ENCODE results near the gene MFF.
"Not testable (repeated sequence)": the region's sequence is repeated elsewhere in the genome, so short reads cannot be mapped to it uniquely, and the experiment has no call there.

Gene MFF

GRCh38 chr2:227383686-227384085, 58.6 kb downstream of the MFF start:
- Histone ChIP-seq H3K36me3 (ENCODE audit: low read length) (no peaks in the 10 kb centered on the region), H3K27me3 (ENCODE audit: low read length) (no peaks in the 10 kb centered on the region), H3K79me2 (ENCODE audit: insufficient read depth, low read length) (no peaks in the 10 kb centered on the region), H3K4me2 (ENCODE audit: low read depth, low read length, poor library complexity, severe bottlenecking) (no peak overlapping the region), H3K9me2 (replicated peaks; ENCODE audit: insufficient read depth, low read length) (no peaks in the 10 kb centered on the region), H2AFZ (ENCODE audit: low read depth, low read length, severe bottlenecking) (no peak overlapping the region), H3K4me3 (ENCODE audit: insufficient read depth, low read length, poor library complexity, severe bottlenecking) (no peak overlapping the region), H3K9me3 (ENCODE audit: insufficient read depth, low read length) (no peaks in the 10 kb centered on the region), H4K20me1 (ENCODE audit: low read depth, low read length) (no peaks in the 10 kb centered on the region), H3F3A (ENCODE audit: insufficient read depth) (no peaks in the 10 kb centered on the region), H3K9ac (ENCODE audit: low read length) (no peak overlapping the region), H3K27ac (ENCODE audit: low read depth, low read length) (no peak overlapping the region)
- TF ChIP-seq, protein P1, sequence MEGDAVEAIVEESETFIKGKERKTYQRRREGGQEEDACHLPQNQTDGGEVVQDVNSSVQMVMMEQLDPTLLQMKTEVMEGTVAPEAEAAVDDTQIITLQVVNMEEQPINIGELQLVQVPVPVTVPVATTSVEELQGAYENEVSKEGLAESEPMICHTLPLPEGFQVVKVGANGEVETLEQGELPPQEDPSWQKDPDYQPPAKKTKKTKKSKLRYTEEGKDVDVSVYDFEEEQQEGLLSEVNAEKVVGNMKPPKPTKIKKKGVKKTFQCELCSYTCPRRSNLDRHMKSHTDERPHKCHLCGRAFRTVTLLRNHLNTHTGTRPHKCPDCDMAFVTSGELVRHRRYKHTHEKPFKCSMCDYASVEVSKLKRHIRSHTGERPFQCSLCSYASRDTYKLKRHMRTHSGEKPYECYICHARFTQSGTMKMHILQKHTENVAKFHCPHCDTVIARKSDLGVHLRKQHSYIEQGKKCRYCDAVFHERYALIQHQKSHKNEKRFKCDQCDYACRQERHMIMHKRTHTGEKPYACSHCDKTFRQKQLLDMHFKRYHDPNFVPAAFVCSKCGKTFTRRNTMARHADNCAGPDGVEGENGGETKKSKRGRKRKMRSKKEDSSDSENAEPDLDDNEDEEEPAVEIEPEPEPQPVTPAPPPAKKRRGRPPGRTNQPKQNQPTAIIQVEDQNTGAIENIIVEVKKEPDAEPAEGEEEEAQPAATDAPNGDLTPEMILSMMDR (IDR thresholded peaks at IDR 0.05; ENCODE audit: insufficient read depth, low read length, poor library complexity, severe bottlenecking): no peak
- no peak for TF ChIP-seq EZH2phosphoT487 (conservative IDR thresholded peaks at IDR 0.05; ENCODE audit: low read length)

DNA sequence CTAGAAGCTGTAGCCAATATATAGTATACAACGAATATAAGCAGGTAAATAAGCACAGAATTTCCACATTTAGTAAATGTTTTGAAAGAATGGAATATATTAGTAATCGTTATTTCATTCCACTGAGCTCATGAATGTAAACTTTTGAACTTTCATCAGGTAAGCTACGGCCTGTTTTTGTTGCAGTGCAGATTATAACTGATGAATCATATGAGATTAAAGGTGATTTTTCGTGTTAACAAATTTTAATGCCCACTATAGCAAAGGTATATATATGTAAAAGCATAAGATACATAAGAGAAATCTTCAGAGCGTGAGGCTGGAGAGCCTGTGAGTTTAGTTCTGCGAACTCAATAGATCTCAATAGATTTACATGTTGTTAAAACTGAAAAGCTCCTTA, 61.6 kb downstream of the MFF start:
- H3K4me3 ChIP-seq (ENCODE audit: insufficient read depth, low read length, poor library complexity, severe bottlenecking): no peak overlapping the region
- H4K20me1 ChIP-seq (ENCODE audit: low read depth, low read length): no peaks in the 10 kb centered on the region
- H3K27me3 ChIP-seq (ENCODE audit: low read length): no peaks in the 10 kb centered on the region
- H3K9me2 ChIP-seq (replicated peaks; ENCODE audit: insufficient read depth, low read length): no peaks in the 10 kb centered on the region
- no peak overlapping the region for H3K27ac ChIP-seq (ENCODE audit: low read depth, low read length)
- H3K9me3 ChIP-seq (ENCODE audit: insufficient read depth, low read length): no peaks in the 10 kb centered on the region
- H3K36me3 ChIP-seq (ENCODE audit: low read length): no peaks in the 10 kb centered on the region
- no peak for TF ChIP-seq EZH2phosphoT487 (conservative IDR thresholded peaks at IDR 0.05; ENCODE audit: low read length)
- TF ChIP-seq, protein P1 (IDR thresholded peaks at IDR 0.05; ENCODE audit: insufficient read depth, low read length, poor library complexity, severe bottlenecking): no peak
- no peaks in the 10 kb centered on the region for H3F3A ChIP-seq (ENCODE audit: insufficient read depth)
- H3K79me2 ChIP-seq (ENCODE audit: insufficient read depth, low read length): no peaks in the 10 kb centered on the region
- no peak overlapping the region for H3K4me2 ChIP-seq (ENCODE audit: low read depth, low read length, poor library complexity, severe bottlenecking)
- no peak overlapping the region for H3K9ac ChIP-seq (ENCODE audit: low read length)
- no peak overlapping the region for H2AFZ ChIP-seq (ENCODE audit: low read depth, low read length, severe bottlenecking)

GRCh38 chr2:227387583-227387982, 62.5 kb downstream of the MFF start, which contains the start of gene SCYGR1:
TSS of gene SCYGR1 (minus strand) at chr2:227387949. CDS start at chr2:227387949, 0 bp downstream.
- not testable (repeated sequence) for H4K20me1 ChIP-seq (ENCODE audit: low read depth, low read length); H3K27ac ChIP-seq (ENCODE audit: low read depth, low read length); H3K9ac ChIP-seq (ENCODE audit: low read length); H3K4me2 ChIP-seq (ENCODE audit: low read depth, low read length, poor library complexity, severe bottlenecking); H3K27me3 ChIP-seq (ENCODE audit: low read length); H3K36me3 ChIP-seq (ENCODE audit: low read length); H3F3A ChIP-seq (ENCODE audit: insufficient read depth); H3K9me3 ChIP-seq (ENCODE audit: insufficient read depth, low read length); H3K9me2 ChIP-seq (replicated peaks; ENCODE audit: insufficient read depth, low read length); H3K4me3 ChIP-seq (ENCODE audit: insufficient read depth, low read length, poor library complexity, severe bottlenecking); H2AFZ ChIP-seq (ENCODE audit: low read depth, low read length, severe bottlenecking); H3K79me2 ChIP-seq (ENCODE audit: insufficient read depth, low read length)

DNA sequence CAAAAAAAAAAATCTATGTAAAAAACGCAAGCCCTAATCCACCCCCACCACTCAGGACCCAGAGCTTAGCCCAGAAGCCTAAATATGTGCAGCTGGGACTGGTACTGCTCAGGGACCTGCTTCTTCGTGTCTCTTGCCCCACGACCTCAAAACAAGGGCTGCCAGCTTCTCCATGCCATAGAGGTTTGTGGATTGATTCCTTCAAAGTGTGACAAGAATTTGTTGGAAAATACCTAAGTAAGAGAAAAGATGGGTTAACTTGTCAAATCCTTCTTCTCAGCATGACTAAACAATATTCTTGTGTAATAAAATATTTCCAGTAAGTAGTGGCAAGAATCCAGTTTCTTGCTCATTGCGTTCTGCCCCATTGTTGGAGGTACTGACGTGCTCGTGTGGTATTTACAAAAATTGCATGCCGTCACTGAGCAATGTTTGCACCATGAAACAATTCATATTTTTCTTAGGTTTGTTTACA, 63.5 kb downstream of the MFF start:
- Histone ChIP-seq H3K79me2 (ENCODE audit: insufficient read depth, low read length) (no peaks in the 10 kb centered on the region), H3K9me3 (ENCODE audit: insufficient read depth, low read length) (no peaks in the 10 kb centered on the region), H3K4me2 (ENCODE audit: low read depth, low read length, poor library complexity, severe bottlenecking) (no peak overlapping the region), H3K9me2 (replicated peaks; ENCODE audit: insufficient read depth, low read length) (no peaks in the 10 kb centered on the region), H3K27ac (ENCODE audit: low read depth, low read length) (no peak overlapping the region), H3K27me3 (ENCODE audit: low read length) (no peaks in the 10 kb centered on the region), H2AFZ (ENCODE audit: low read depth, low read length, severe bottlenecking) (no peak overlapping the region), H3K36me3 (ENCODE audit: low read length) (no peaks in the 10 kb centered on the region), H3K4me3 (ENCODE audit: insufficient read depth, low read length, poor library complexity, severe bottlenecking) (no peak overlapping the region), H3K9ac (ENCODE audit: low read length) (no peak overlapping the region), H3F3A (ENCODE audit: insufficient read depth) (no peaks in the 10 kb centered on the region), H4K20me1 (ENCODE audit: low read depth, low read length) (no peaks in the 10 kb centered on the region)
- TF ChIP-seq EZH2phosphoT487 (conservative IDR thresholded peaks at IDR 0.05; ENCODE audit: low read length): no peak
- TF ChIP-seq, protein P1 (IDR thresholded peaks at IDR 0.05; ENCODE audit: insufficient read depth, low read length, poor library complexity, severe bottlenecking): no peak
